ENCODE data around the gene STAG1. TPM values are rescaled to one million over a fixed set of nuclear protein-coding genes. Genes with fewer than 3 reads are reported as not detected.
A peak's percentile ranks its signal among the peaks of the same experiment; 100 is the strongest.
"Not testable (repeated sequence)": the region's sequence is repeated elsewhere in the genome, so short reads cannot be mapped to it uniquely, and the experiment has no call there.

STAG1 gene
- total RNA-seq, 1 donor from 2014 or later = 53.9 TPM

DNA sequence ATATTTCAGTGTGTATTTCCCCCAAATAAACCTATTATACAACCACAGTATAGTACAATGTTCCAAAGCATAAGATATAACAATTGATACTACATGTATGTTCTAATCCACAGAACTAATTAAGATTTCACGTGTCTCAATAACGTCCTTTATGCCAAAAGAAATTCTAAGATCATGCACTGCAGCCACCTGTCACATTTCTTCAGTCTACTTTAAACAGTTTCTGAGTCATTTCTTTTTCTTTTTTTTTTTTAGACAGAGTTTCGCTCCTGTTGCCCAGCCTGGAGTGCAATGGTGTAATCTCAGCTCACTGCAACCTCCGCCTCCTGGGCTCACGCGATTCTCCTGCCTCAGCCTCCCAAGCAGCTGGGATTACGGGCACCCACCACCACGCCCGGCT, 190.2 kb downstream of the STAG1 start:
- peaks cover 7% of the 10 kb centered on the region for H3K36me3 Mint-ChIP-seq (ENCODE audit: unreplicated experiment)
- no peaks in the 10 kb centered on the region for H3K4me1 Mint-ChIP-seq (ENCODE audit: unreplicated experiment)
- no peaks in the 10 kb centered on the region for H3K27me3 Mint-ChIP-seq (ENCODE audit: unreplicated experiment)
- DNase-seq (ENCODE audit: extremely low spot score, unreplicated experiment) = no peak
- no peaks in the 10 kb centered on the region for H3K9me3 Mint-ChIP-seq (ENCODE audit: unreplicated experiment)
- H3K27ac Mint-ChIP-seq (ENCODE audit: unreplicated experiment) = no peak overlapping the region
- no peak for TF ChIP-seq CTCF (IDR thresholded peaks at IDR 0.05)
- H3K4me3 Mint-ChIP-seq (ENCODE audit: unreplicated experiment) = no peak overlapping the region

GRCh38 chr3:136559896-136560295, 192.3 kb downstream of the STAG1 start:
- no peak overlapping the region for H3K27ac Mint-ChIP-seq (ENCODE audit: unreplicated experiment)
- no peak for TF ChIP-seq CTCF (IDR thresholded peaks at IDR 0.05)
- no peak for DNase-seq (ENCODE audit: extremely low spot score, unreplicated experiment)
- H3K4me1 Mint-ChIP-seq (ENCODE audit: unreplicated experiment) = no peaks in the 10 kb centered on the region
- H3K36me3 Mint-ChIP-seq (ENCODE audit: unreplicated experiment) = no peaks in the 10 kb centered on the region
- no peaks in the 10 kb centered on the region for H3K27me3 Mint-ChIP-seq (ENCODE audit: unreplicated experiment)
- H3K4me3 Mint-ChIP-seq (ENCODE audit: unreplicated experiment) = no peak overlapping the region
- no peaks in the 10 kb centered on the region for H3K9me3 Mint-ChIP-seq (ENCODE audit: unreplicated experiment)

DNA sequence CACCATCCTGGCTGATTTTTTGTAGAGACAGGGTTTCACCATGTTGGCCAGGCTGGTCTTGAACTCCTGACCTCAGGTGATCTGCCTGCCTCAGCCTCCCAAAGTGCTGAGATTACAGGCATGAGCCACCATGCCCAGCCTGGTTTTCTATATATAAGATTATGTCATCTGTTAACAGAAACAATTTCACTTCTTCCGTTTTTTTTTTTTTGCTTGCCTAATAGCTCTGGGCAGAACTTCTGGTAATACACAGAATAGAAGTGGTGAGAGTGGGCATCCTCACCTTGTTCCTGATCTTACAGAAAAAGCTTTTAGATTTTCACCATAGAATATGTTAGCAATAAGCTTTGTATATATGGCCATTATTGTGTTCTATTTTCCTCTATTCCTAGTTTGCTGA, 202.7 kb downstream of the STAG1 start:
- H3K4me3 Mint-ChIP-seq (ENCODE audit: unreplicated experiment); H3K9me3 Mint-ChIP-seq (ENCODE audit: unreplicated experiment); H3K4me1 Mint-ChIP-seq (ENCODE audit: unreplicated experiment); H3K27me3 Mint-ChIP-seq (ENCODE audit: unreplicated experiment); DNase-seq (ENCODE audit: extremely low spot score, unreplicated experiment); H3K27ac Mint-ChIP-seq (ENCODE audit: unreplicated experiment): not testable (repeated sequence)
- H3K36me3 Mint-ChIP-seq (ENCODE audit: unreplicated experiment) = peaks cover 21% of the 10 kb centered on the region

DNA sequence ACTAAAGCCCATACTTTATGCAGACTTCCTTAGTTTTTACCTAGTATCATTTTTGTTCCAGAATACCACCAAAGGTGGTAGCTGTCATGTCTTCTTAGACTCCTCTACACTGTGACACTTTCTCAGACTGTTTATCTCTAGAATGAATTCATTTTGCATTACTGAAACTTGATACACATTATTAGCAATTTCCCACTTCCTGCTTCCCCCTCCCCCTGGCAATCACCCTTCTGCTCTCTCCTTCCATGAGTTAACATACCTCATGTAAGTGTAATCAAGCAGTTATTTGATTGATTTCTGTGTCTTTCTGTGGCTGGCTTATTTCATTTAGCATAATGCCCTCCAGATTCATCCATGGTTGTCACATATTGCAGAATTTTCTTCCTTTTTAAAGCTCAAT, 204.9 kb downstream of the STAG1 start:
- Mint-ChIP-seq H3K4me3 (ENCODE audit: unreplicated experiment) (no peak overlapping the region), H3K4me1 (ENCODE audit: unreplicated experiment) (peaks cover 10% of the 10 kb centered on the region), H3K27me3 (ENCODE audit: unreplicated experiment) (no peaks in the 10 kb centered on the region), H3K27ac (ENCODE audit: unreplicated experiment) (peak overlapping the region; percentile 11), H3K9me3 (ENCODE audit: unreplicated experiment) (no peaks in the 10 kb centered on the region), H3K36me3 (ENCODE audit: unreplicated experiment) (peaks cover 8% of the 10 kb centered on the region)
- TF ChIP-seq CTCF (IDR thresholded peaks at IDR 0.05) = no peak
- DNase-seq (ENCODE audit: extremely low spot score, unreplicated experiment) = no peak

DNA sequence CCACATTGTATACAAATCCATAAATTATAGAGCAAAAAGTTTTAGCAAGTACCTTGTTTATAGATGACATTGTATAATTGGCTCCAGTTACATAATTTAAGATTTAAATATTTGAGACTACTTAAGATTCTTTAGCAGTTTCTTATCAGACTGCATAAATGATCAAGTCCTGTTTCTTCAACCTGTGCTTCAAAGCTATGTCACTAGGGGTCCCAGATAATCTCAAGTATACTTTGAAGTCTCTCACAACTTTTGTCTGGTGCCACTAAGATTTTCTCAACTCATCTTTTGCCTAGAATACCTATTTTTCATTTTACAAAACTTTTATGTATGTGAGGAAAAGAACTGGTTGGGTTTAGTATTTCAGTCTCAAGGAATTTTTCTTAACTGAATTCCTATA, 205.5 kb downstream of the STAG1 start:
- H3K27ac Mint-ChIP-seq (ENCODE audit: unreplicated experiment) = no peak overlapping the region
- peaks cover 8% of the 10 kb centered on the region for H3K36me3 Mint-ChIP-seq (ENCODE audit: unreplicated experiment)
- H3K4me3 Mint-ChIP-seq (ENCODE audit: unreplicated experiment) = no peak overlapping the region
- TF ChIP-seq CTCF (IDR thresholded peaks at IDR 0.05) = peak; percentile 17
- no peaks in the 10 kb centered on the region for H3K9me3 Mint-ChIP-seq (ENCODE audit: unreplicated experiment)
- no peak for DNase-seq (ENCODE audit: extremely low spot score, unreplicated experiment)
- no peaks in the 10 kb centered on the region for H3K27me3 Mint-ChIP-seq (ENCODE audit: unreplicated experiment)
- peaks cover 10% of the 10 kb centered on the region for H3K4me1 Mint-ChIP-seq (ENCODE audit: unreplicated experiment)

DNA sequence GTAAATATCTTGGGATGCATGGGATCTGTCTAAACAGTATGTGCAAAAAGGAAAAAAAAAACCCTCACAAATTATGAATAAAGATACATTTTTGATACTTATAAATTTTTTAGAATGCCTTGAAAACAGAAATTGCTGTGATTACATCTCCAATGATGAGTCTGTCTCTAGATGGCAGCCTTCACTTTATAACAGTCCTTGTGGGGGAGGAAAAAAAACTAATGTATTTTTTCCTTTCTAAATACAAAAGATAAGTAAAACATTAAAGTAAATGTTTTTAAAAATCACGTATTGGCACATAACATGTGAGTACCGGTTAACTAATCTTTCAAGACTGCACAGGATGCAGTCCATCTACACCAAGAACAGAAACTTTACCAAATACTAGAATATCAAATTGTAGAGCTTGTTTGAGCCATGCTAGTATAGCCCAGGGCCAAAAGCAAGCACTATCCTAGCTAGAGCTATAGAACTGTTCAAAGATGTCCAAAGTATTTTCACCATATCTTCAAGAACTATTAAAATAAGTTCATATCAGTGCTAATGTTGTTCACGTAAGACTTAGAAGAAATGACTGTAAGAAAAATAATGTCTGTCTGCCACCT, 206.4 kb downstream of the STAG1 start:
- no peak overlapping the region for H3K27ac Mint-ChIP-seq (ENCODE audit: unreplicated experiment)
- H3K4me3 Mint-ChIP-seq (ENCODE audit: unreplicated experiment) = no peak overlapping the region
- DNase-seq (ENCODE audit: extremely low spot score, unreplicated experiment) = no peak
- peaks cover 10% of the 10 kb centered on the region for H3K4me1 Mint-ChIP-seq (ENCODE audit: unreplicated experiment)
- no peaks in the 10 kb centered on the region for H3K9me3 Mint-ChIP-seq (ENCODE audit: unreplicated experiment)
- no peaks in the 10 kb centered on the region for H3K27me3 Mint-ChIP-seq (ENCODE audit: unreplicated experiment)
- TF ChIP-seq CTCF (IDR thresholded peaks at IDR 0.05) = peak; percentile 55
- H3K36me3 Mint-ChIP-seq (ENCODE audit: unreplicated experiment) = peaks cover 5% of the 10 kb centered on the region
